GM18867 (cell line): ENCODE results near the gene ARSI.

Source experiments
- ATAC-seq: cut with Tn5 transposase; IDR thresholded peaks from one replicate; pipeline ENCODE4 v1.9.1; 2021; ENCODE audit warnings: mild to moderate bottlenecking, moderate library complexity; ENCODE audit not compliant: unreplicated experiment

Gene ARSI

DNA sequence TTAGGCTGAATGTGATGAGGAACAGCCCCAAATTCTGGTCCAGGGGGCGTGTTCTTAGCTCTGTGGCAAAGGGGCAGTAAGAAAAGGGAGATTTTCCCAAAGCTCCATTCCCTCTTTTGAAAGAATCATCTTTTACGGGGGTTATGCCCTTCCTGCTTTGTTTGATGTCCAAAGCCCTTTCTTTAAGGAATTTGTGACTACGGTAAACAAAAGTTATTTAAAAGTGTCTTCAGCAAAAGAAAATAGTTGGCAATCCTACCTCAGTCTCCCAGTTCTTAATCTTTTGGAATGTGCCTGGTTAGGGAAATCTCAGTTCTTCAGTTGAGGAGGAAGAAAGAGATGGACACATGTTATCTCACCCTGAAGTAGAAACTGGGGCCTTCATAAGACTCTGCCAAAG, 24.4 kb upstream of the ARSI start:
- no peak for ATAC-seq

GRCh38 chr5:150326707-150327106, 24.0 kb upstream of the ARSI start:
- no peak for ATAC-seq

DNA sequence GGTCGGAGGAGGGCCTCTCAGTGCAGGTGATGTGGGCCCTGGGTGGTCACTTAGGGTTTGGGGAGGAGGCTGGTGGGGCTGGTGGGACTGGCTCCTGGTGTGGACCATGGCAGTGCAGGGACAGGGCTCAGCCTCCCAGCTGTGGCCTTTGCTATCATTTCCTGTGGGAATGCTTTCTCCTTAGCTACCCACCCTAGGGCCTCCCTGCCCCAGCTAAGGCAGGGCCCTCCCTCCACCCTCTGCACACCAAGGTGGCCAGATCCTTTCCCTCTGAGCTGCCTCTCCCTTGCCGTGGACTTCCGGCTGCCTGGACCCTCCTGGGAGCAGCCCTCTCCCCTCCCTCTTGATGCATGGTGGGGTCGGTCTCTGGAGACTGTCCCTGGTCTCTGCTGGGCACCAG, 22.7 kb upstream of the ARSI start:
- ATAC-seq = no peak

DNA sequence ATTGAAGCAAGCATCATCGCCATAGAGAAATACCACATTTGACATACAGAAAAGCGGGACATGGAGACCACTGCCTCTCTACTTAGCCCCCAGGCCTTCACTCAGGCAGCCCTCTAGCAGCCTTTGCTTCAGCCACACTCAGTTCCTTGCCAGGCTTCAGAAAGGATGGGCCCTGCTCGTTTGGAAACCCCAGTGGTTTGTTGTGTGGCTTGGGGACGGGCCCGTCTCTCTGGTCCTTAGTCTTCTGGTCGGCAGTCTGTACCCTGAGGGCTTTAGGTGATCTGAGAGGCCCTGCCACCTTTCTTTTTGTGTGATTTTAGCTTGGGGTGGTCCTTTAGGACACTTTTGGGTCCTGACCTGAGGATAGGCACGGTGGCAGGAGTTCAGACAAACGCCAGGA, 21.1 kb upstream of the ARSI start:
- no peak for ATAC-seq

- ATAC-seq = no peak
Measured at GRCh38 chr5:150323092-150323491, 20.4 kb upstream of the ARSI start.

GRCh38 chr5:150322202-150322601, 19.5 kb upstream of the ARSI start:
- ATAC-seq = no peak

DNA sequence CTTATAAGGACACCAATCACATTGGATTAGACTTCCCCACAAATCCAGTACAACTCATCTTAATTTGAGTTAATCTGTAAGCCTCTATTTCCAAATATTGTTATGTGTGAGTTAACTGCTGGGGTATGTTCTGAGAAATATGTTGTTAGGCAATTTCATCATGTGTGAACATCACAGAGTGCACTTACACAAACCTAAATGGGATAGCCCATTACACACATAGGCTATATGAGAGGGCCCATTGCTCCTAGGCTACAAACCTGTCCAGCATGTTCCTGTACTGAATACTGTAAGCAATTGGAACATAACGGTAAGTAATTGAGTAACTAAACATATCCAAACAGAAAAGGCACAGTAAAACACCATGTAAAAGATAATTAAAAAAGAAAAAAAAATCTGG, 19.1 kb upstream of the ARSI start:
- no peak for ATAC-seq

DNA sequence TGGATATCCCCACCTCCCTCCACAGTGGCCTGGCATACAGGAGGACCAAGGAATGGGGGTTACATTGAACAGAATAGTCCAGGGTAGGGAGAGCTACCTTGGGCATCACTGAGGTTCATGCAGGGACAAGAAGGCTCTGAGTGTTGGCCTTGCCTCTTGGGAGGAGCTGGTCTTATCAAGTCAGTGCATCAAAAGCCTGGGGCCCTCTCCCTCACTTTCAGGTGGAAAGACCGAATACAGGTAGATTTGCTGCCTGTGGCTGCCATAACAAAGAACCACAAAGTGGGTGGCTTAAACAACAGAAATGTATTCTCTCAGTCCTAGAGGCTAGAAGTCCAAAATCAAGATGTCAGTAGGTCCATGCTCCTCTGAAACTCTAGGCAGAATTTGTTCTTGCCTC, 18.5 kb upstream of the ARSI start:
- no peak for ATAC-seq

DNA sequence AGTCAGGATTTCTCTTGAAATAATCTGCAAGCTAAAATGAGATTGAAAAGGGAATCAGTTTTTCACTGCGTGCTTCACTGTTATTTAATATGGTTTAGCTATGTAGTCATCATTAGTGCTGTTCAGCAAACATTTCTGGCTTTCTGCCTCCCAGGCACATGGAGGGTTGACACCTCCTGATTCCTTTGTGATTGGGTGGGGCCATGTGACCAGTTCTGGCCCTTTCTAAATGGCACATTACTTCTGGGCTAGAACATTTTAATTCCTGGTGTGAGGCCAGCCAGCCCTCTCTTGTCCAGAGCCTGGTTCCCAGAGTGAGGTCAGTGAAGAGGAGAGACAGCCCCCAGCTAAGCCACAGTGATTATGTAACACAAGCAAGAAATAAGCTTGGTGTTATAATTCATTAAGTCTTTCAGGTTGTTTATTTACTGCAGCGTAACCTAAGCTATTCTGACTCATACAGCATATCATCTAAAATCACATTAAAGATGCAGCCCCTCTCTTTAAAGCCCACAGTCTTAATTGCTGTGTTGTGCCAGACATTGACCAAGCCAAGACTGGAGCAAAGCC, 17.4 kb upstream of the ARSI start:
- ATAC-seq = no peak

DNA sequence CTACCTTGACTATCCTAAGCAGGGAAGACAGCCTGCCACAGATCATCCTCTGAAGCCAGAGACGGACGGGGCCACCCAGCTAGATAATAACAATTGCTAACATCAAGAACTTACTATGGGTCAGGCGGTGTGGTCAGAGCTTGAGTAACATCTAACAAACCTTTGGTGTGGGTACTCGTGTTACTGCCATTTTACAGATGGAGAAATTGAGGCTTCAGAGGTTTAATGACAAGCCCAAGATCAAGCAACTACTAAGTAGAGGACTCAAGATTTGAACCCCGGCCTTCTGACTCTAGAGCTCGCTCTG, 16.7 kb upstream of the ARSI start:
- no peak for ATAC-seq

DNA sequence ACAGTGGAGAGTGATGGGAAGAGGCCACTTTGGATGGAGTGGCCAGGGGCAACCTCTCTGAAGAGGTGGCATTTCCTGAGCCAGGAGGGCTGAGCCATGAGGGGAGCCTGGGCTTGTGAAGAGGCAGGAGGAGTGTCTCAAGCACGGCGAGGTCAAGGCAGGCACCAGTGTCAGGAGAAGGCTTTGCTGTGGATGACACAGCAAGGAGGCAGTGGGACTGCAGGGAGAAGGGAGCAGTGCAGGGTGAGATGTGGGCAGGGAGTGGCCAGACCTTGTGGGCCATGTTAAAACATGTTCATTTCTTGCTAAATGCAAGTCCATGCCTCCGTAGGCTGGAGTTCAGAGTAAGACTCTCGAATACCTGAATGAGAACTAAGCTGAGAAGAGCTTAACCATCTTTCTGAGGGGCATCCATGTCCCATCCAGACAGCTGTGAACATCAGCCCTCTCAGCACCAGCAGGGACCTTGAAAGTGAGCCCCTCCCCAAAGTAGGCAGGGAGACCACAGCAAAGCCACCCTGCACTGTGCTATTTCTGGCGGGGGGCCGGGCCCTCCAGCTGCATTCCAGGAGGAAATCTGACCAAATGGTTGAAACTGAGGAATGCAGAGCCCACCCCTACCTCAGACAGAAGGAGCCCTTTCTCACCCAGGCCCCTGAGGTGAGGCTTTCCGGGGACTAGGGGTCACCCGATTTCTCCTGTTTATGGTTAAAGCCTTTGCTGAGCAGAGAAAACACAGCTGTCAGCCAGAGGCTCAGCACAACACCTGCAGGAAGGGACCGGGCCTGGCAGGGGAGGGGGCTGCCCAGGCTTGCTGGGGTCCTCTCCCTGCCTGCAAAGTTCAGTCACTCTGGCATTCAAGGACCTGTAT, 16.1 kb upstream of the ARSI start:
- no peak for ATAC-seq

DNA sequence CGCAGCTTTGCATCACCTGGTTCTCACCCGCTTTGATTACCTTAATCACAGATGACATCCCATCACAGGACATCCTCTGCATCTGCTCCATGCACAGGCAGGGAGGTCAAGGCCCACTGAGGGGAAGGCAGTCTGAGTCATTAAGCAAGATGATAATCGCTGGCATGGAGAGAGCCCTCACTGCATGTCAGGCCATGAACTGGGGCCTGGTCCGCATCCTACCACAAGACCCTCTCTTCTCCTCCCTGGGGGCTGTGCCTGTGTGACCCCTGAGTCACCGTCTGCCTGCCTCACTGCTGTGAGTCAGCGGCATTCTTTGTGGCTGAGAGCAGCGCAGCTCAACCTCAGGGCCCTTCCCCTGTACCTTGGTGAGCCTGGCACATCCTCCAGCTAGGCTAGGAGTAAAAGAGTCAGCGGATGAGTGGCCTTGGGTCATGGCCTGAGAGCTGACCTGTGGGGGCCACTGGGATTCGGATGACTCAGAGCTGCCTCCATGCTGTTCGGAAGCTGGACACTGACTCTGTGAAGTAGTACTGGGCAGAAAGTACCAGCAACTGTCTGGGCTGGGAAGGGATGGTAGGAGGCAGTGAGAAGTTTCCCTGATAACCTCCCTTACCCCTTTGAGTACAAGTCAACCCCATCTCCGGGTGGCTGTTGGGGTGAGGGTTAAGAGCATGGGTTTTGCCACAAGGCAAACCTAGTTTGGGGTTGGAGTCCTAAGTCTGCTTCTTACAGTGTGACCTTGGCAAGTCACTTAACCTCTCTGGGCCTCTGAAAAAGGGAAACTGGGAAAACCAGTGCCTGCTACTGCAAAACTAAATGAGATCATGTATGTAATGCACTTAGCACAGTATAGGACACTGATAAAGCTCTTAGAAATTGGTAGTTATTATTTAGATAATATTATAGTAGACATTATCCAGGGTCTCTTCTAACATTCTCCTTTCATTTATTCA, 14.6 kb upstream of the ARSI start:
- no peak for ATAC-seq

DNA sequence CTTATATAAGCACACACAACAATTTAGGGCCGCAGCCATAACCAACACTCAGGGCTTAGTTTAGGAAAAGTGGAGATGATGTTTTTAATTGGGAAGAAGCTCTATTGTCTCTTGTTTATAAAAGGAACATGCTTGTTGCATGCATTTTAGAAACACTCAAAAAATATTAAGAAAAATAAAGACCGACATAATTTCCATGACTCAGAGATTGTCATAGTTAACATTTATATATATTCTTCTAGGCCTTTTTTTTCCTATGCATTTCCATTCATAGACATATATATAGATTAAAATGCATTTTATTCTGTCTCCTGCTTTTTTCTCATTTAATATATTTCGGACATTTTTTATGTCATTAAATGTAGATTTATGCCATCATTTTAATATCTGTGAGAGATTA, 13.6 kb upstream of the ARSI start:
- ATAC-seq = no peak

DNA sequence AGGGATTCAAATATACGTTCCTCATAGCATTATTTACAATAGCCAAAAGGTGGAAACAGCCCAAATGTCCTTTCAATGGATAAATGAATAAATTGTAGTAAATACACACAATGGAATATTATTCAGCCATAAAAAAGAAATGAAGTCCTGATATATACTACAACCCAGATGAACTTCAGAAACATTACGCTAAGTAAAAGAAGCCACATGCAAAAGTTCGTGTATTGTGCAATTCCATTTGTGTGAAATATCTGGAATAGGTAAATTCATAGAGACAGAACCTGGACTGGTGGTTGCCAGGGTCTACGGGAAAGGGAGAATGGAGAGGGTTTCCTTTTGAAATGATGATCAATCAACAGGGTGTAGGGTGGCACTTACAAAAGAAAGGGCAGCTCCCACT, 12.5 kb upstream of the ARSI start:
- ATAC-seq = no peak

- no peak for ATAC-seq
Measured at GRCh38 chr5:150313921-150314716, 11.4 kb upstream of the ARSI start.

- no peak for ATAC-seq
Measured at GRCh38 chr5:150313501-150313900, 10.8 kb upstream of the ARSI start.

- ATAC-seq = no peak
Measured at GRCh38 chr5:150312518-150312917, 9.8 kb upstream of the ARSI start.

- no peak for ATAC-seq
Measured at GRCh38 chr5:150311015-150311692, 8.4 kb upstream of the ARSI start.

- no peak for ATAC-seq
Measured at GRCh38 chr5:150310246-150310645, 7.5 kb upstream of the ARSI start.

GRCh38 chr5:150309886-150310239, 7.2 kb upstream of the ARSI start:
- no peak for ATAC-seq
